Measurements from ENCODE around the gene ZNF554. TPM values are rescaled to one million over a fixed set of nuclear protein-coding genes. Genes with fewer than 3 reads are reported as not detected.
"Not testable (repeated sequence)": the region's sequence is repeated elsewhere in the genome, so short reads cannot be mapped to it uniquely, and the experiment has no call there.

ZNF554 gene
- total RNA-seq, 2 experiments from 2014 or later, result 2.0 TPM

DNA sequence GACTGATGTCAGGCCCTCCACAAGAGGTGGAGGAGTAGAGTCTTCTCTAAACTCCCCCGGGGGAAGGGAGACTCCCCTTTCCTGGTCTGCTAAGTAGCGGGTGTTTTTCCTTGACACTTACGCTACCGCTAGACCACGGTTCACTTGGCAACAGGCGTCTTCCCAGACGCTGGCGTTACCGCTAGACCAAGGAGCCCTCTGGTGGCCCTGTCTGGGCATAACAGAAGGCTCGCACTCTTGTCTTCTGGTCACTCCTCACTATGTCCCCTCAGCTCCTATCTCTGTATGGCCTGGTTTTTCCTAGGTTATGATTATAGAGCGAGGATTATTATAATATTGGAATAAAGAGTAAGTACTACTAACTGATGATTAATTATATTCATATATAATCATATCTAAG is 52.5 kb downstream of the ZNF554 start:
- POLR2A ChIA-PET, result interaction anchor here (0.7 kb wide), 1 partner anchor 150 kb away, joined by 5 read pairs; no protein-coding TSS in a partner anchor
- H3K36me3 Mint-ChIP-seq; H3K4me3 Mint-ChIP-seq; H3K27ac Mint-ChIP-seq; H3K4me1 Mint-ChIP-seq (ENCODE audit: low read depth); DNase-seq; H3K27me3 Mint-ChIP-seq: not testable (repeated sequence)
- H3K9me3 Mint-ChIP-seq, result peaks cover 14% of the 10 kb centered on the region
- intact Hi-C loops (cut with micrococcal nuclease), result loop anchor here (2.0 to 10.0 kb wide), 2 partner anchors 47 to 223 kb away; no protein-coding TSS in a partner anchor
- CTCF ChIA-PET, result interaction anchor here (0.6 to 3.3 kb wide), 4 partner anchors 11 to 224 kb away, joined by 3 to 19 read pairs (median 3); no protein-coding TSS in a partner anchor

DNA sequence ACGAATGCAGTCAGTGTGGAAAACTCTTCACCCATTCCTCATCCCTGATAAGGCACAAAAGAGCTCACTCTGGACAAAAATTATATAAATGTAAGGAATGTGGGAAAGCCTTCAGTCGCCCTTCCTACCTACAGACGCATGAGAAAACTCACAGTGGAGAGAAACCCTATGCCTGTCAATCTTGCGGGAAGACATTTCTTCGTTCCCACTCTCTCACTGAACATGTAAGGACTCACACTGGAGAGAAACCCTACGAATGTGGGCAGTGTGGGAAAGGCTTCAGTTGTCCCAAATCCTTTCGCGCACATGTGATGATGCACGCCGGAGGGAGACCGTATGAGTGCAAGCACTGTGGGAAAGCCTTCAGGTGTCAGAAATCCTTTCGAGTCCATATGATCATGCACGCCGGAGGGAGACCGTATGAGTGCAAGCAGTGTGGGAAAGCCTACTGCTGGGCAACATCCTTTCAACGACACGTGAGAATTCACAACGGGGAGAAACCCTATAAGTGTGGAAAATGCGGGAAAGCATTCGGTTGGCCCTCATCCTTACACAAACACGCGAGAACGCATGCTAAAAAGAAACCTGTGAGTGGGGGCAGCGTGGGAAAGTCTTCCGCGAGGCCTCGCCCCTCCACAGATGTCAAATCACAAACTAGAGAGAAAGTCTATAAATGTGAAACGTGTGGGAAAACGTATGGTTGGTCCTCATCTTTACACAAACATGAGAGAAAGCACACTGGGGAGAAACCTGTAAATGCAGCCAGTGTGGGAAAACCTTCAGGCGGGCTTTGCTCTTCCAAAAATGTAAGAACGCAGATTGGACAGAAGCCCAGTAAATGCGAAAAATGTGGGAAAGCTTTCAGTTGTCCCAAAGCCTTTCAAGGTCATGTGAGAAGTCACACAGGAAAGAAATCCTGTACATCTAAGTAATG is 58.0 kb downstream of the ZNF554 start:
- Mint-ChIP-seq H3K4me1 (ENCODE audit: low read depth) (no peaks in the 10 kb centered on the region), H3K27me3 (no peaks in the 10 kb centered on the region), H3K4me3 (no peak overlapping the region), H3K36me3 (peaks cover 10% of the 10 kb centered on the region), H3K27ac (no peak overlapping the region), H3K9me3 (peaks cover 30% of the 10 kb centered on the region)
- POLR2A ChIA-PET, result no interaction called here
- CTCF ChIA-PET, result no interaction called here
- intact Hi-C loops (cut with micrococcal nuclease), result loop anchor here (10.0 kb wide), 1 partner anchor 53 kb away; no protein-coding TSS in a partner anchor
- no peak for DNase-seq

DNA sequence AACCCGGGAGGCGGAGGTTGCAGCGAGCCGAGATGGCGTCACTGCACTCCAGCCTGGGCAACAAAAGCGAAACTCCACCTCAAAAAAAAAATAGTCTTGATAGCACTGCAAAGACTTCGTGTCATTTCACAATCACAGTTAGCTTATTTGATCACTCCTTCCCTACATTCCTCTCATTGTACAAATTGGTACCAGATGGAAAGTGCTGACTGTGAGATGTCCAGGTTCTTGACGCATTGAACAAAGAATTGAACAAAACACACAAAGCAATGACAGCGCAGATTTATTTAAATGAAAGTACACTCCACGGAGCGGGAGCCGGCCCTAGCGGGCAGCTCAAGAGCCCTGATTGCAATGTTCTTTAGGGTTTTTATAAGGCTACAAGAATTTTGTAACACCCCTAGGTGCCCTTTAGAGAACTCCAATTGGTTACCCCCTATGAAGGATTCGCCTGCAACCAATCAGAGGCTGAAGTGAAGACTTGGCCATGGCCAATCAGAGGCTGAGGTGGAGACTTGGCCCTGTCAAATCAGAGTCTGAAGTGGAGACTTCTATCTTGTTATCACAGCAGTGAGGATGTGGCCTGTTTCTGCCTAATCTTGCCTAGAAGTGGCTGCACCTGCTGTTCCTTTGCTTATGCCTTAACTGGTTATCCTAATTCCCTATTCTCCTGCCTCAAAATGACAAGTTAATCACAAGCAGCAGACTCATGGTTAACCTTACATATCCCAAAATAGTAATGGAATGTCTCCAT is 64.2 kb downstream of the ZNF554 start:
- Mint-ChIP-seq H3K4me3 (no peak overlapping the region), H3K27ac (no peak overlapping the region), H3K4me1 (ENCODE audit: low read depth) (peaks cover 5% of the 10 kb centered on the region), H3K27me3 (no peaks in the 10 kb centered on the region), H3K9me3 (peaks cover 3% of the 10 kb centered on the region), H3K36me3 (no peaks in the 10 kb centered on the region)
- no peak for DNase-seq
- ChIA-PET POLR2A (no interaction called here), CTCF (interaction anchor here (0.6 to 0.8 kb wide), 2 partner anchors 12 to 67 kb away, joined by 3 read pairs; no protein-coding TSS in a partner anchor)
- intact Hi-C loops (cut with micrococcal nuclease), result no loop called here

DNA sequence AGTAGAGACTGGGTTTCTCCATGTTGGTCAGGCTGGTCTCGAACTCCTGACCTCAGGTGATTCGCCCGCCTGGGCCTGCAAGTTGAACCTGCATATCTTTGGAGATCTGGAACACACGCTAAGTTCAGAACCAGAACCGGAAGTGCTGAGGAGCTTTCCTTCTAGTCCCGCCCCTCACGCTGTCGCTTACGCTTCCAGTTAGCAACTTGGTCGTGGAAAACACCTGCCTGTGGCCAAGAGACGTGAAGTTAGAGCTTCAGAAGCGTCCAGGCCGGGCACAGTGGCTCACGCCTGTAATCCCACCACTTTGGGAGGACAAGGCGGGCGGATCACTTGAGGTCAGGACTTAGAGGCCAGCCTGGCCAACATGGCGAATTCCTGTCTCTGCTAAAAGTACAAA is 66.1 kb downstream of the ZNF554 start:
- POLR2A ChIA-PET, result no interaction called here
- Mint-ChIP-seq H3K36me3 (no peaks in the 10 kb centered on the region), H3K9me3 (no peaks in the 10 kb centered on the region), H3K27me3 (no peaks in the 10 kb centered on the region), H3K4me1 (ENCODE audit: low read depth) (peaks cover 6% of the 10 kb centered on the region), H3K4me3 (no peak overlapping the region), H3K27ac (no peak overlapping the region)
- intact Hi-C loops (cut with micrococcal nuclease), result loop anchor here (2.0 to 5.0 kb wide), 2 partner anchors 65 to 217 kb away; no protein-coding TSS in a partner anchor
- CTCF ChIA-PET, result interaction anchor here (0.6 to 1.2 kb wide), 4 partner anchors 13 to 249 kb away, joined by 3 to 4 read pairs (median 3); no protein-coding TSS in a partner anchor
- no peak for DNase-seq

Other genes with a start within 250 kb of the ZNF554 start
- under 1 TPM; 0.53 to 0.88 TPM for gene GNG7, start 117.2 kb upstream of the ZNF554 start, total RNA-seq
- under 1 TPM in 1 of 2 experiments, not detected in 1; 0.31 TPM for gene DIRAS1, start 98.5 kb upstream of the ZNF554 start, total RNA-seq
- gene SLC39A3, start 79.9 kb upstream of the ZNF554 start, total RNA-seq, result 10 to 100 TPM; 21.0 to 24.0 TPM
- gene SGTA, start 36.6 kb upstream of the ZNF554 start, total RNA-seq, result 10 to 100 TPM; 45.6 to 46.2 TPM
- gene THOP1, start 34.4 kb upstream of the ZNF554 start, total RNA-seq, result 100 to 1,000 TPM; 126 TPM
- gene ZNF555, start 21.6 kb downstream of the ZNF554 start, total RNA-seq, result 1 to 10 TPM; 3.6 to 3.8 TPM
- gene ZNF556, start 47.5 kb downstream of the ZNF554 start, total RNA-seq, result not detected
- gene ZNF57, start 81.1 kb downstream of the ZNF554 start, total RNA-seq, result 1 to 10 TPM; 6.7 to 8.3 TPM
- gene ZNF77, start 125.1 kb downstream of the ZNF554 start, total RNA-seq, result 1 to 10 TPM; 4.3 to 4.8 TPM
- gene TLE6, start 157.7 kb downstream of the ZNF554 start, total RNA-seq, result 1 to 10 TPM; 2.5 to 2.6 TPM
- 1 to 10 TPM; 8.5 to 9.9 TPM for gene TLE2, start 209.4 kb downstream of the ZNF554 start, total RNA-seq
- gene TLE5, start 242.6 kb downstream of the ZNF554 start, total RNA-seq, result 100 to 1,000 TPM; 411 to 426 TPM